ENCODE data around the gene PGM1.

The PGM1 gene

DNA sequence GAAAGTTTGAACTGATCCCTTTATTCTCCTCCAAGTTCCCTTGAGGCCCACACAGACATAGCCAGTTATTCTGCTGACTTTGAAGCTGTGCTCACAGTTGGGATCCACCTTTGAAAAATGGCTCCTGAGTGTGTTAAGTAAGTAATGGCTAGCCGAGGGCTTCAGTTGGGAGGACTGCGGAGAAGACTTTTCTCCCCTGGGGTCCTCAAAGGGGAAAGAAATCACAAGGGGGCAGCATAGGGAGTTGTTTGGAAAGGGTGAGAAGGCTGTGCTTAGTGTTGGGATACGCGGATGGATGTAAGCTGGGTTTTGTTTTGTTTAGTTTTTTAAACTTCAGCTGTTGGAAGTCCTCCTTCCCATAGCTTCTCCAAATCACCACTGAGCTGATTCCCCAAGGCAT, 8.3 kb downstream of the PGM1 start:
- DNase-seq: no peak

DNA sequence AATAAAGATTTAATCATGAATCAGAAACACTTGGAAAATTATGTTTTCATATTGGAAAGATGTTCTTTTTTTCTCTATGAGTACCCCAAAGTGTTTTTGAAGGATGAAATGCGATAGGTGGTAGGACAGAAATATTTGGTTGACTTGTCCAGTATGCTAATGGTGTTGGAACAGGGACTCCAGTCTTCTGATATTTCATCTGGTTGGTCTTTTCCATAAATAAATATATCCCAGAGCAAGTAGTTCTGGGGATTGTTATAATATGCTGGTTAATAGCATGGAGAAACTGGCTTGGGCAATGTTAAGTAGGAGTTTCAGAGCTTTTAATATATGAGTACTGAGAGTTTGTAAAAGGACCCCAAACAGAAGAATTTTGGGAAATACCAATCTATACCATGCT, 8.7 kb downstream of the PGM1 start:
- DNase-seq: no peak

DNA sequence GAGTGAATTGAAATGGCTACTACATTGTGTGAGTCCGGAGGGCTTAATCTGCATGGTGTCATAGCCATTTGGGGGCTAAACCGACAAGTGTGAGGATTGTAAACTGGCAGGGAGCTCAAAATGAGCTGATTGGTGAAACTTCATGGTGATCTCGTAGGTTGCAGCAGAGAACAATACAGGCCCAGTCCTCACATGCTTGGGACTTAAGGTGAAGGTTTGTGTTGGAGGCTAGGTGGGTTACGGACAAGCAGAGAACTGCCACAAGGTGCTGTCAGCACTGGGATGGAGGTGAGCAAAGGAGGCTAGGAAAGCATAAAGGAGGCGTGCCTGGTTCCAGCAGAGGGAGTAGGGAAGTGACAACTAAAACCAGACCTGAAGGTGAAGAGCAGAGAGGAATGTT, 9.4 kb downstream of the PGM1 start:
- no peak for DNase-seq

GRCh38 chr1:63603810-63604209, 10.6 kb downstream of the PGM1 start:
- no peak for DNase-seq

DNA sequence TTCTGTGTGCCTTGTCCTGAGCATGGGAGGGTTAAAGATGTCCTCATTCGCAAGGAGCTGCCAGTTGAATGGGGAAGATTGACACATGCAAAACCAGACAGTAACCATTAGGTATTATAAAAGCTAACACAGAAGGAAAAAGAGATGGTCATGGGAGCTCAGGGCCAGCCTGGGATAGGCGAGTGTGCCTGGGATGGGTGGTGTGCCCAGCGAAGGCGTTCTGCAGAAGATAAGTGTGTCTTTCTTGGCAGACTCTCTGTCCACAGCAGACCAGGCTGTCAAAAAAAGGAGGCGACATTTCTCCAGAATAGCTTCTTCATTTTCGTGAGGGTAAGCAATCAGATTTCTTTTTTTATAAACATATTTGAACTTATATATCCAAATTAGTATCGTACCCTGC, 14.1 kb downstream of the PGM1 start:
- no peak for DNase-seq

DNA sequence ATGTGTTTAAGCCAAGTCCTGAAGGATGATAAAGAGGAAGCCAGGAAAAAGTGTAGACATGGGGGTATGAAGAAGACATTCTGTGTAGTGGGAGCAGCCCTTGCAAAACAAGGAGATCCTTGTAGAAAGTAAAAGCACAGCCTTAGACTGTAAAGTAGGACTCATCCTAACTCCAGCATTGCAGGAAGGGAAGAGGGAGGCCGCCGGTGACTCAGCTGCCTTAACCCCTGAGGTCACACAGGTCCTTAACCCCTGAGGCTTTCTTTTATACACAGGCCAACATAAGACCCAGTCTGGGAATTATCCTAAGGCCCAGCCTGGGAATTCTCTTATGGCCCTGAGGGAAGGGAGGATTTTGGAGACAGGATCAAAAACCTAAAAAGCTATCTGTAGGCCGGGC, 18.0 kb downstream of the PGM1 start:
- no peak for DNase-seq

DNA sequence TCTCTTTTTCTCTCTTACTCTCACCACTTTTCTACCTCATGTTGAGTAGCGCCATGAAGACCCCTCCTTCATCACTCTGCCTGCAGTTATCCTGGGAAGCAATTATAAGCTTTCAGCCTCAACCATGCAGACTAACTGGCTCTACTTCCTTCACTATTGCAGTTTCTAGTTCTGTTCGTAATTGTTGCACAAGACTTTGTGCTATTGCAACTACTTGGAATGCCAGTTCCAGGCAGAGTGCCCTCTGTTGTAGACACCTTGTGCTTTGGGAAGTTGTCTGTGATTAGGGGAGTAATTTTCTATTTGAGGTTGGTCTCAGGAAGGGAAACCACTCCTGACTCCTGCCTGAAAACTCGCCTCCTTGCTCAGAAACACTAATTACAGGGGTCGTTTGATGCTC, 19.4 kb downstream of the PGM1 start:
- DNase-seq: no peak

GRCh38 chr1:63612971-63613370, 19.8 kb downstream of the PGM1 start:
- no peak for DNase-seq

DNA sequence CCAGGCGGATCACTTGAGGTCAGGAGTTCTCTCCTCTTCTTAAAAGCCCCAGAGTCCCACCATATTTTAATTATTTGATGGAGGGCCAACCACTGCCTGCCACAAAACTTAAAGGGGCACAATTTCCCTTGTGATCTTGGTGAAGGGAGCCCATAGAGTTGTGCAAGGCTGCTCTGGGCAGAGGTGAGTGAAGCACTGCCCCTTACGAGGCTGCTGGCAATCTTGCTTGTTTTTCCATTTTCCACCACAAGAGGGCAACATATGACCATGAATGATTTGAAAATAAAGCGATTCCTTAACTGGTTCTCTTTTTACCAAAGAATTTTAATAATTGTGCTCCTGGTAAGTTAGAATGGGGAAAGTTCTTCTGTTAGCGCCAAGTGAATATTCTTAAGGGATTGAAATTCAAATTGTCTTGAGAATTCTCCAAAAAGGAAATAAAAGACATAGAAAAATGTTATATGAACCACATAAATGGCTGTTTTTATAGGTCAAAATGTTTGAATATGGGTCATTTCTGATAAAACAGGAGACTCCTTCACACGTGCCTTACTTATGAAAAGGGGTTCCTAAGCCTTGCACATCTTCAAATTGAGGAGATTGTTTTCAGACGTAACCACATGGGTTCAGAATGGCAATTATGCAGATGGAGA, 22.7 kb downstream of the PGM1 start:
- DNase-seq: peak; percentile 37 to 68

- no peak for DNase-seq
Observed at GRCh38 chr1:63617450-63617849, 24.2 kb downstream of the PGM1 start.

DNA sequence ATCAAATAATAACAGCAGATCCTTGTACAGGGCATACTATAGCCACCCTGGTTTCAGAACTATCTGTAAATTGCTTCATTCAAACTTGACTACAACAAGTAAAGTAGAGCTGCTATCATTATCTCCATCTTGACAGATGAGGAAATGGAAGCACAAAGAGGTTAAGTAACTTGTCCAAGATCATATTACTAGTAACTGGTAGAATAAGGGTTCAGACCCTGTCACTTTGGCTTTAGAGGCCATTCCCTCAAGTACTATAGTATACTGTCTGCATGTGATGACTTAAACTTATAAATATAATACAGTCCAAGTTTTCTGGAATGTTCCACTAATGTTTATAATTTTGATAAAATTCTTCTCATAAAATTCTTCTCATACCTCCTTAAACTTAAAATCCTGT, 24.8 kb downstream of the PGM1 start:
- DNase-seq: no peak

- DNase-seq: no peak
Observed at GRCh38 chr1:63619558-63619957, 26.3 kb downstream of the PGM1 start.

DNA sequence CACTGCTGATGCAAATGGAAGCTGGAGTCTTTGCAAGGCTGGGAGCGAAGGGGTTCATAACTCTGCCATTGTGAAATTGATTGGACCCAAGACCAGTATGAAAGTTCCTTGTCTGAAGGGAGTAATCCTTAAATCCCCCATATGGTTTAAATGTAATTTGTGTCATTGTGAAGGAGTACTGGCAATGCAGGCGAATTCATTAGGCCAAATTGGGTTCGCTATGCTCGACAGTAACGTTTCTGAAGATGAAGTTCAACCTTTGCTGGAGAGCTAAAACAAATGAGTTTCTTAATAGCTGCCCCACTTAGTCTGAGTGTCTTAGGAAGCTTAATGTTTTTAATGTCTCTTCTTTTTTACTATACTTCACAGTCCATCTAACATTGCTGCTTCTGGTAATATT, 27.5 kb downstream of the PGM1 start:
- no peak for DNase-seq

DNA sequence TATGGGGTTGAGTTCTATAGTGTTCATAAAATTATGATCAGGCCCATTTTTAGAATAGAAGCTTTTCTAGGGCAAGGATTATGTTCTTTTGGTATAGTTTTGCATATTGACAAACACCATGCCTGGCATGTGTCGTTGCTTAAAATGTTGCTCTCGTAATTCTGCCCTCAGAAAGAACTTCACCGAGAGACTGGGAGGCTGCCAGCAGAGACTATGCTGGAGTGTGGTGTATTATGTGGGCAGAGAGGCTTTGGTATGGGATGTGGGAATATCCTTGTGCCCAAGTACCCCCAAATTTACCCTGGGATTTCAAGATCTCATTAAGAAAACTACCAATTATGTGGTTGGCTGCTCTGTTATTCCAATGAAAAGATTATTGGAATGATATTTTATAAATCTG, 27.9 kb downstream of the PGM1 start:
- no peak for DNase-seq

DNA sequence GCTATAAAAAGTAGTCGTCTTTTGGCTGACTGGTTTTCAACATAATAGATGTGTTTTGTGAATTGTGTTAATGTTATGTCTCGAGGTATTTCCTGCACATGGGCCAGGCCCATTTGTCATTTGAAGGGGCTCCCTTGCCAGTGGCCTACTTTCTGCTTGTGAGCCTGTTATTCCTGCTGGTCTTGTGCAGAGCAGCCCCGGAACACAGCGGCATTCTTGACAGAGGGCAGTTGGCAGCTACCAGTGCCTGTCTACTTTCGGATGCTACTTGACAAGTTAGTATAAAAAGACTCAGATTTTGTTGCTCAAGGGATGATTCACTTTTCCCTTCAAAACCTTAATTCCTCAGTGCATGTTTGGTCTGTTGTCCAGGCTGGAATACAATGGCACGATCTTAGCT, 28.5 kb downstream of the PGM1 start:
- no peak for DNase-seq

- no peak for DNase-seq
Observed at GRCh38 chr1:63622849-63623566, 29.8 kb downstream of the PGM1 start.

DNA sequence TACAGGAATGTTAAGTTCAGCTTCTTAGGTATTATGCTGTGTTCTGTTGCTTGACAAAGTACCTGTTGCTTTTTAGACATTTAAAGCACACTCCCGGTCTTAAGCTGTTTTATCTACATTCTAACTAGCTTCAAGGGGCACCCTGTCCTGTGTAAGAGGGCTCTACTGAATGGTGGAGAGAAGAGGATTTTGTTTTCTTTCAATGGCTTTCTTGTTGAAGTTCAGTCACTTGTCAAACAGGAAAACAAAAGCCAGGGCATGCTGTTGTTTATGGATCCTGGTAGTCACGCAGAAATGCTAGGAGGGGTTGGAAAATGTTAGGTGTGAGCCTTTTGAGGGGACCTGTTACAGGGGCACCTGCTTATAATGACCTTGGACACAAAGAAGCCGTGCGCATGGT, 30.7 kb downstream of the PGM1 start:
- no peak for DNase-seq

DNA sequence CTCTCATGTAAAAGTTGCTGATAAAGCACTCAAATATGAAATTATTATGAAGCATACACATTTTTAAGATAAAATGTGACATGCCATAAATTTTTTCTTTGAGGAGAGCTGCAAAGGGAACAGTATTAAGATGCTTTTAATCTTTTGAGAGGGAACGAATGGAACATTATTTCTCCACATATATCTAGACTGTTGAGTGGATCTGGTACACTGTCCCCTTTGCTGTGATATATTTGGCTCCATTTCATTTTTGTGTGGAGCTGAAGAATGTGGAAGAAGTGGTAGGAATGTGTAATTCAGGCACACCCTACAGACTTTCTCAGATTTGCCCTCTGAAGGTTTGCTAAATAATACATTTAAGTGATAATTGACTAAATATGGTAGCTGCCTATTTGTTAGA, 31.7 kb downstream of the PGM1 start:
- no peak for DNase-seq

- DNase-seq: no peak
Observed at GRCh38 chr1:63626222-63626621, 33.0 kb downstream of the PGM1 start.

DNA sequence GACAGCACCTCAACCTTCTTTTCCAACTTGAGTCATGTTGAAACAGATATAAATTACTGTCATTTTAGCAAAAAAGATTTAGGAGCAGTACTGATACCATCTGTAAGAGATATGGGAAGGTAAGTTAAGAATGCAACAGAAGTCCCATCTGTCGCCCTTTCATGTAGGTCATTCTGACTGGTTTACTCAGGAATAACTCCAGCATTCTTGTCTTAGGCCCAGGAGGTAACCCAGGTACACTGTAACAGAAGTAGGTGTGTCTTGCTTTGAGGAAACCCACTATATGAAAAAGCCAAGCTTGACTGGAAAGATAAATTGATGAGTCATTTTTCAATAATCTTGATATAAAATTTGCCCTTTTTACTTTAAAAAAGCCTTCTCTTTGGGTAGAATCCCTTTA, 35.4 kb downstream of the PGM1 start:
- DNase-seq: no peak

DNA sequence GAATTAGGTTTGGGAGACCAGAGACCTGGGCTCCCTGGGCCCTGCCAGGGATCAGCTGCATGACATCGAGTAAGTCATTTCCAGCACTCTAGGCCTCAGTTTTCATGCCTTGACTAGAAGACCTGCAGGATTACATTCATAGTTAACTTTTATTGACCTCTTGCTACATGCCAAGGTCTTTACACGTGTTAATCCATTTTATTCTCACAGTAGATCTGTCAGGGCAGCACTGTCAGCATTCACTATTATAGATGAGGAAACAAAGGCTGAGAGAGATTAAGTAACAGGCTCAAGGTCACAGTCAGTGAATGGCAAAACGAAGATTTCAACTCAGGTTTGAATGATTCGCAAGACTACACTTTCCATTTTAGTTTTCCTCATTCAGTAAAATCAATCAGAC, 37.0 kb downstream of the PGM1 start:
- DNase-seq: no peak

- no peak for DNase-seq
Observed at GRCh38 chr1:63630666-63631065, 37.5 kb downstream of the PGM1 start.

DNA sequence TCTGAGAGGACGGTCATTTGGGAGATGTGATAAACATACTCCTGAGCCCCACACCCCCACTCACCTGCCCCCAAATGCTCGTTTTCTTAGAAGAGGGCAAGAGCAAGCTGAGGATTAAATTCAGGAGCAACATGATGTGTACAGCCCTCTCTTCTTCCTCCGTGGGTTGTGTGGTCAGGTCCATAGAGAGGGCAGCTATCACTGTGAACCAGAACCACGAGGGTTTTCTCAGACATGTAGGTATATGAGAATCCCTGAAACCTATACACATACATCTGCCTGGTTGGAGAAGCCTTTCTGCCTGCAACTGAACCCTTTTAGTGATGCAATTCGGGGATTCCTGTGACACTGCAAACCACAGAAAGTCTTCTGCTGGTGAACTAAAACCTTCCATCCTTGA, 38.9 kb downstream of the PGM1 start:
- no peak for DNase-seq

GRCh38 chr1:63633281-63633680, 40.1 kb downstream of the PGM1 start:
- DNase-seq: no peak

- no peak for DNase-seq
Observed at GRCh38 chr1:63634471-63634870, 41.3 kb downstream of the PGM1 start.
